HTR-8/SVneo (cell line): ENCODE measurements around the gene SSC4D.

Source experiments
- DNase-seq: peaks from one replicate; pipeline ENCODE4 v3.0.0; 2011; ENCODE audit warnings: low spot score, mixed read lengths; ENCODE audit not compliant: insufficient read length
- FAIRE-seq: peaks from 2 replicates; lab custom pipeline; 2011; peaks lifted over from hg19 to GRCh38; lab: Jason Lieb, UNC

The SSC4D gene

DNA sequence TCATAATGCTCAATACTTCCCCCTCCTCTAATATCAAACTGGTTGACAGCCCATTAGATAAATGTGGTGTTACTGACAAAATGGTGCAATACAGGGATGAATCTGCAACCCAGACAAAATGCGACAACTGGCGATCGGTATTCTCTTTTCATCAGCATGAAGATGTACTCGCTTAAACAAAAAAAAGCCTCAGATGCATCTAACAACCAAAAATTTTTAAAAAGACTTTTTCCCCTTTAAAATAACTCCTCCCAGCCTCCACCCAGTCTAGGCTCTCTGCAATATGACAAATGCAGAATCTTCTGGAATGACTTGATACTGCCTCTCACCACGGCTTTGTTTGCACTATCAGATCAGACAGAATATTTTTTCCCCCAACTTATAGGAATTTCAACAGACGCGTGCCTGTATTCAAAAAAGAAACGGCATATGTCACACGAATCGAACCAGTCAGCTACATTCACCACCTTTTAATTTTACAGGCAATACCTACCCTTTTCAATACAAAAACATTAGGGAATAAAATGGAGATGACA lies 52.0 kb downstream of the SSC4D start:
- DNase-seq (no peak), FAIRE-seq (no peak)

DNA sequence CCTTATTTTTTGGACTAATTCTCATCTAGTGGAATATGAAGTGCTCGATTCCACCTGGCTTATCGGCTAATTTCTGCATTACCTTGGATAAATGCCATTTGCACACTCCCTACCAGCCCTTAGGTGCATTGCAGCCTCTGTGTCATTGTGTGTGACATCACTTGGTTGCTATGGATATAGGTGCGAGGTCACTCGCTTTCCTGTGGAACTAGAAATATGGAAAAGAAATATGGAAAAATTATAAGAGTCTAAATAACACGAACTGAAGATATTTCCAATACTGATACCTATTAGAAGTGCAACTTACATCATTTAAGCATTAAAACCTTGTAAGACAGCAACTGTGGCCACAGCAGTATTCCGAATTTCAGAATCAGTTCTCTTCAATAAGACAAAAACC lies 52.7 kb downstream of the SSC4D start:
- no peak for FAIRE-seq

DNA sequence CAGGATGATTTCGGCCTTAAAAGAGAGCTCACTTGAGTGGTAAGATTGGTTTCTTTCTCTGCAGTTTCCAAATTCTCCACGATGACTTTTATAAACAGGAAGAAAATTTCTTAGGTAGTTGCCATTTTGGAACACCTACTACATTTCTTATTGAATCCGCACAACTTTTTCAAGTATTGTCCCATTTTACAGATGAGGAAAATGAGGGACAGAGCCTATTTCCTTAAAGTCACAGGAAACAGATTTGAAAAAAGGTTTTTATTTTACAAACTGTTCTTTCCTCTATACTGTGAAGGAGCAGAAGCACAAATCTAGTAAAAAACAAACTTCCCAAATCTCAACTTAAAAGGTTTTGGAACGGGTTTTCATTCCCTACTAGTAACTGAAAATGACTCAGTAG lies 53.4 kb downstream of the SSC4D start:
- FAIRE-seq = no peak
- no peak for DNase-seq

More for the DNA sequence above, 52.7 kb downstream of the SSC4D start:
- no peak for DNase-seq

DNA sequence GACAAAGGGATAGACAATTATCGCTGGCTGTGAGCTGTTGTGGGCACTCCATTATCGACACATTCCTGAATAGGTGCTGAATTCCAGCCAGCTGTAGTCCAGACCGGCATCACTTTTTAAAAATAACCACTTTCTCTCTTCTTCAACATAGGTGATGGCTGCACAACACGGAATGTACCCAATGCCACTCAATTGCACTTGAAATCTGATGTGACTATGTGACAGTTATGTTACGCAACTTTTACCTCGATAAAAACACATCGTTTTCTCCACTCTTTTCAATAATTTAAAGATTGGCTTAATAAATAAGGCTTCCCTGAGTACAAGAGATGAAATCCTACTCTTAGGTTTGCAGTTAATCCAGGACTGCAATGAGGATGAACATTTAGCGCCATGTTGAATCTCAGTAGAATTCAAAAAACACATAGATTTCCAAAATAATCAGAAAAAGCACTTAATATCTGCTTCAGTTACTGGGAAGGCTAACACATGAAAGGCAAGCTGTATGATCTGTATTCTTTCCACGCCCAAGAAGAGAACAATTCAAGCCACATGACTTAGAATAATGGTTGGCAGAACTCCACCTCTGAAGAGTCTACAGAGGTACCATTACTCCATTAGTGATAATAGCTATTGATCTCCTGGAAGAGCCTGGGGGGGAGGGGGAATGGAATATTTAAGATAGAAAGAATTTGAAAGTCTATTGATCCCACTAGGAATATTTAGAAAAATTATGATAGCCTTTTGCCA lies 54.3 kb downstream of the SSC4D start:
- FAIRE-seq (no peak), DNase-seq (no peak)

DNA sequence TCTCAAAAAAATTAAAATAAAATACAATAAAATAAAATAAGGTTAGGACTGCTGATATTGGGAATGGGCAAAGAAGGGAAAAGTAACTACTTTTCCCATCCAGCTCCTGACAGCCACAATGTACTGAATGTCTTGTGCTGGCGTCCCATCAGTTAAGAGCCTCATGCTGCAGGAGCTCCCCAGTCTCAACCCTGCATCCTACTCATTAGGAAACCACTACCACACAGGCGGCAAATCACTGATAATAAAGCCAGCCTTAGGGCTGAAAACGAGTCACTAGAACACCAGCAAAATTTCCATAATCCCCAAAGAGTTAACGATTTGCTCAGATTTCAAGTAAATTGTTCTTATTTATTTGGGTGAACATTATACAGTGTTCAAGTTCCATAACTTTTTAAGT lies 55.0 kb downstream of the SSC4D start:
- no peak for FAIRE-seq
- no peak for DNase-seq

DNA sequence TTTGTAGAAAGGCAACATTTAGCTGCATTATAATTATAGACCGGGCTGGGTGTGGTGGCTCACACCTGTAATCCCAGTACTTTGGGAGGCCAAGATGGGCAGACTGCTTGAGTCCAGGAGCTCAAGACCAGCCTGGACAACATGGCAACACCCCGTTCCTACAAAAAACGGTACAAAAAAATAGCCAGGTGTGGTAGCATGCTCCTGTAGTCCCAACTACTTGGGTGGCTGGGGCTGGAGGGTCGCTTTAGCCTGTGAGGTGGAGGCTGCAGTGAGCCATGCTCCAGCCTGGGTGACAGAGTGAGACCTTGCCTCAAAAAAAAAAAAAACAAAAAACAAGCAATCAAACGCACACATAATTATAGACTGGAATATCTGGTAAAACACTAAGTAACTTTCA lies 55.8 kb downstream of the SSC4D start:
- DNase-seq = no peak
- no peak for FAIRE-seq

- DNase-seq (no peak), FAIRE-seq (no peak)
These were observed 57.3 kb downstream of the SSC4D start for GRCh38 chr7:76352193-76352592.

DNA sequence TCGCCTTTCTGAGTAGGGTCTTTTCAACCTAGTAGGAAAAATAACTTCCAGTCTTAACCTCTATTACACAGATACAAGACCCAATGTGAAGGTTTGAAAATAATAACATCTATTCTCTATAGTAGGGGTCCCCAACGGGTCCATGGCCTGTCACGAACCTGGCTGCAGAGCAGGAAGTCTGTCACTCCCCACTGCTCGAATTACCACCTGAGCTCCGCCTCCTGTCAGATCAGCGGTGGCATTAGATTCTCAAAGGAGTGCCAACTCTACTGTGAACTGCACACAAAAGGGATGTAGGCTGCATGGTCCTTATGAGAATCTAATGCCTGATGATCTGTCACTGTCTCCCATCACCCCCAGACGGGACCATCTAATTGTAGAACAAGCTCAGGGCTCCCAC lies 58.1 kb downstream of the SSC4D start:
- FAIRE-seq = no peak

DNA sequence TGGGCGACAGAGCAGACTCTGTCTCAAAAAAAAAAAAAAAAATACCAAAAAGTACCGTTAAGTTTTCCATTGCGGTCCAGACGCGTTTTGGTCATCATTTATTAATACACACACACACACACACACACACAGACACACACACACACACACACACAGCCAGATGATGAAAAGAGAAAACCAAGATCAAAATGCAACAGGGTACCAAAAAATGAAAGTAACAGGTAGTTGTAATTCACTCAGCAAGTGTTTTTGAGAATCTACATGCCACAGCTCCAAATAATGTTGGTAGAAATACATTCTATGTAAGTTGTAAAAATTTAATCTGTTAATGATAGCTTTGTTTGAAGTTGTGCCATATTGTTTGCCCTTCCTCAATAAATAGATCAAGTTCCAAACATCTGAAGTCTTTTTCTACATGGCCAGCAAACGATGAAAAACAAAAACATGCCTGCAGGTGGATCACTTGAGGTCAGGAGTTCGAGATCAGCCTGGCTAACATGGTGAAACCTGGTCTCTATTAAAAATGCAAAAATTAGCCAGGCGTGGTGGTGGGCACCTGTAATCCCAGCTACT lies 60.1 kb downstream of the SSC4D start:
- DNase-seq (no peak), FAIRE-seq (no peak)

More for the DNA sequence above, 58.1 kb downstream of the SSC4D start:
- no peak for DNase-seq

DNA sequence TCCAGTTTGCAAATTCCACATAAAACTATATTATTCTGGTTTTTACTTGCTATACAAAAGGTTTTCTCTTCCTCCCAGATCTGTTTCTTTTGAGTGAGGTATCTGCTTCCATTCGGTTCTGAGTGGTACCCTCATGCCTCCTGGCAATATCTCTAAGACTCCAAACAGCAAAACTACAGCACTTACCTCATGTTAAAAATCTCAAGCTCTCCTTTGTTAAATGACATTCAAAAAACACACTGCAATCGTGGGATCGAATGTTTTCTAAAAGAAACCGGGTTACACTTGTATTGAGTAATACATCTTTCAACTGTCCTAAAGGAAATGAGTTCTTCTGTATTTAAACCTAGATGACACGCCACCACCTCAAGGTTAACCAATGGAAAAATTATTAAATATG lies 61.8 kb downstream of the SSC4D start:
- no peak for DNase-seq
- FAIRE-seq = no peak

DNA sequence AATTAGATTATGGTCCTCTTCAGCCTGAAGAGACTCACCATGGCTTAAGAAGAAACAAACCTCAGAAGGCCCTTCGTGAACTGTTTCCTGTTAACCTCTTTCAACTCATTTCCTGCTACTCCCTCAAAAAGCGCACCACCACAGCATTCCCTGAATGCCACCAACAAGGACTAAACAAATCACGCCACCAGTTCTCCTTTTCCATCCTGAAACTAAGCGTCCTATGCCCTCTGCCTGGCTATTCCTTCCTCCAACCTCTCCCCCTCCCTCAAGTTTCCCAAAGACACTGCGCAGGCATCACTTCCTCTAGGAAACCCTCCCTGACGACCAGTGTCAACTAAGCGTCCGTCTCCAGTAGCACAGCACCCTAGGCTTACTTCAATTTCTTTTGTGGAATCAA lies 62.7 kb downstream of the SSC4D start:
- FAIRE-seq (no peak), DNase-seq (no peak)

- no peak for FAIRE-seq
These were observed 63.4 kb downstream of the SSC4D start for GRCh38 chr7:76346097-76346496.

GRCh38 chr7:76343931-76344321 lies 65.6 kb downstream of the SSC4D start:
- FAIRE-seq (no peak), DNase-seq (no peak)

More at GRCh38 chr7:76346097-76346496, 63.4 kb downstream of the SSC4D start:
- no peak for DNase-seq

DNA sequence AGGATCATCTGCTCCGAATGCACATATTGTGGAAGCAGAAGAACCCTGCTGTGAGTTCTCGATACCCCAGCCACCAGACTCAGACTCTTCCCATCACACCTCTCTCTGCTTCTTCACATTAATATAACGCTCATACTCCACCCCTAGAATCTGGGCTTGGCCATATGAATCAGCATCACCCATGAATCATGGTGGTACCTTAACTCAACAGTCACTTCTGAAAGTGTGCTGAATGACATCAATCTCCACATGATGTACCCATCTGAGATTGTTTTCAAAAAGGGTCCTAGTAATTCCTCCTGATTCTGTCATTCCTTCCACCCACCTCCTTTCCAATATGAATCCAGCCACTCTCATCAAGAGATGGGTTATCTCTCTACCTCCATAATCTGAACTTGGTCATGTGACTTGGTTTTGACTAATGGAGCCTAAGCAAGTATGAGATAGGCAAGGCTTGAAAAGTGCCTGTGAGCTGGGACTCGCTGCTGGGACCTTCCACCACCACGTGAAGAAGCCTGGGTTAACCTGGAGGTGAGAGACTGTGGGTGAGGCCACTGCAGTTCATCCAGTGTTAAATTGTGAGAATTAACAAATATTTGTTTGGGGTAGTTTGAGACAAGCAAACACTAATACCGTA lies 66.1 kb downstream of the SSC4D start:
- no peak for FAIRE-seq
- DNase-seq = no peak

GRCh38 chr7:76342222-76342621 lies 67.3 kb downstream of the SSC4D start:
- no peak for FAIRE-seq
- no peak for DNase-seq

- FAIRE-seq (no peak), DNase-seq (no peak)
These were observed 68.8 kb downstream of the SSC4D start for GRCh38 chr7:76340617-76341131.
